Astrocyte of the spinal cord (primary cell): ENCODE data around the gene PRKCE.
"Not testable (repeated sequence)": the region's sequence is repeated elsewhere in the genome, so short reads cannot be mapped to it uniquely, and the experiment has no call there.

Experiments used
- DNase-seq: peaks from one replicate; pipeline ENCODE4 v3.0.0; 2011; ENCODE audit warnings: low read depth, low spot score
- H3K4me3 ChIP-seq: 2 replicates; pipeline ENCODE4 v1.5.1; 2011; ENCODE audit warnings: low read depth, mild to moderate bottlenecking, low read length, moderate library complexity
- CTCF ChIP-seq: IDR thresholded peaks from 2 replicates; pipeline ENCODE4 v1.5.1; 2012; ENCODE audit warnings: low read depth, mild to moderate bottlenecking, low read length, inconsistent platforms
- in situ Hi-C: cut with HindIII; loops from 2 replicates; pipeline ENCODE4 v1.10.0; 2017; ENCODE audit warnings: low sequenced_read_pairs

Gene PRKCE

GRCh38 chr2:46216213-46216612, 564.7 kb downstream of the PRKCE start:
- H3K4me3 ChIP-seq, result no peak overlapping the region
- DNase-seq, result peak; percentile 75
- no peak for TF ChIP-seq CTCF
- in situ Hi-C loops, result no loop called here

- H3K4me3 ChIP-seq, in situ Hi-C loops, DNase-seq: not testable (repeated sequence)
Measured at GRCh38 chr2:46223514-46223913, 572.0 kb downstream of the PRKCE start.

- no peak for TF ChIP-seq CTCF
- no peak overlapping the region for H3K4me3 ChIP-seq
- no peak for DNase-seq
- in situ Hi-C loops, result no loop called here
Measured at GRCh38 chr2:46225150-46225625, 573.7 kb downstream of the PRKCE start.

GRCh38 chr2:46225730-46226129, 574.3 kb downstream of the PRKCE start:
- TF ChIP-seq CTCF, result no peak
- in situ Hi-C loops, result no loop called here
- H3K4me3 ChIP-seq, result no peak overlapping the region
- no peak for DNase-seq

- in situ Hi-C loops, result no loop called here
- DNase-seq, result no peak
Measured at GRCh38 chr2:46226620-46227019, 575.1 kb downstream of the PRKCE start.

GRCh38 chr2:46227022-46227421, 575.5 kb downstream of the PRKCE start:
- no peak for DNase-seq
- in situ Hi-C loops, result no loop called here
- no peak for TF ChIP-seq CTCF
- no peak overlapping the region for H3K4me3 ChIP-seq

More at GRCh38 chr2:46226620-46227019, 575.1 kb downstream of the PRKCE start:
- no peak for TF ChIP-seq CTCF
- no peak overlapping the region for H3K4me3 ChIP-seq

- H3K4me3 ChIP-seq, result no peak overlapping the region
Measured at GRCh38 chr2:46227674-46228289, 576.3 kb downstream of the PRKCE start.

More at GRCh38 chr2:46227674-46228289, 576.3 kb downstream of the PRKCE start:
- TF ChIP-seq CTCF, result no peak
- in situ Hi-C loops, result no loop called here
- DNase-seq, result no peak
